Ishikawa (cell line): ENCODE results near the gene SFT2D3.

ENCODE experiments used
- EP300 ChIP-seq: IDR thresholded peaks from 2 replicates; pipeline ENCODE4 v1.6.1; 2012; ENCODE audit warnings: borderline replicate concordance
- NFIC ChIP-seq: IDR thresholded peaks from 2 replicates; pipeline ENCODE4 v1.6.1; 2012
- RAD21 ChIP-seq: IDR thresholded peaks from 2 replicates; pipeline ENCODE4 v1.6.1; 2012; ENCODE audit warnings: low read depth
- TAF1 ChIP-seq: IDR thresholded peaks from 2 replicates; pipeline ENCODE4 v1.6.1; 2012; ENCODE audit warnings: low read depth, mild to moderate bottlenecking
- YY1 ChIP-seq: IDR thresholded peaks from 2 replicates; pipeline ENCODE4 v1.6.1; 2012; ENCODE audit warnings: low read depth
- TF ChIP-seq, protein P1 (sequence below): IDR thresholded peaks from 2 replicates; pipeline ENCODE4 v1.6.1; 2012; ENCODE audit warnings: low read depth, mild to moderate bottlenecking

DNA sequence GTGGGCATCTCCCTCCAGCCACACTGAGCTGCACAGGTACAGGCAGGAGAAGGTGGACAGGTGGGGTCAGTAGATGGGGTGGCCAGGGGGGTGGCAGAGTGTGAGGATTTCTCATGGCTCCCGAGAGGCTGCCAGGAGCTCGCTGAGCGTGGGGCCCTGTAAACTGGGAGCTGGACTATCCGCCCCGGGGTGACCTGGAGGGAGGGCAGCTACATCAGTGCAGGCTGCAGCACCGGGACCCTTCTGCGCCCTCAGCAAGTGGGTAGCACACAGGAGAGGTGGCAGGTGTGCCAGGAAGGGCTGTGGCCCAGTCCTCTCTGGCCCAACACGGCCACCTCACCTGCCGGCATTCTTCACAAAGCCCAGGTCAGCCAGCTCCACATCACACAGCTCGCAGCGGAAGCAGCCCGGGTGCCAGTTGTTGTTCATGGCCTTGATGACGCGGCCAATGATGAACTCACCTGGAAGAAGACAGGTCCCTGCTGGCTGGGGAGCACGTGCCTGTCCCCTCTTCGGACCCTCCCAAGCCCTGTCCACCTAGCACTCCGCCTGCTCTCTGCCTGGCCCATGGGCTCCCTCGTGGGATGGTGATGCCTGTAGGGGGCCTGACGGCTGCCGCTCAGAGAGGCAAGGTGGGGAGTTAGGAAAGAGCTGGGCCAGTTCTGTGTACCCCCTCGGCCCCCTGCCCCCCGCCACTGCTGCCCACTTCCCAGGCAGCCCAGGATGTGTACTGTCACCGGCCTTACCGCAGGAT, 47.0 kb upstream of the SFT2D3 start:
- no peak for TF ChIP-seq YY1
- TF ChIP-seq RAD21 = no peak
- no peak for TF ChIP-seq TAF1
- no peak for TF ChIP-seq EP300
- TF ChIP-seq, protein P1, sequence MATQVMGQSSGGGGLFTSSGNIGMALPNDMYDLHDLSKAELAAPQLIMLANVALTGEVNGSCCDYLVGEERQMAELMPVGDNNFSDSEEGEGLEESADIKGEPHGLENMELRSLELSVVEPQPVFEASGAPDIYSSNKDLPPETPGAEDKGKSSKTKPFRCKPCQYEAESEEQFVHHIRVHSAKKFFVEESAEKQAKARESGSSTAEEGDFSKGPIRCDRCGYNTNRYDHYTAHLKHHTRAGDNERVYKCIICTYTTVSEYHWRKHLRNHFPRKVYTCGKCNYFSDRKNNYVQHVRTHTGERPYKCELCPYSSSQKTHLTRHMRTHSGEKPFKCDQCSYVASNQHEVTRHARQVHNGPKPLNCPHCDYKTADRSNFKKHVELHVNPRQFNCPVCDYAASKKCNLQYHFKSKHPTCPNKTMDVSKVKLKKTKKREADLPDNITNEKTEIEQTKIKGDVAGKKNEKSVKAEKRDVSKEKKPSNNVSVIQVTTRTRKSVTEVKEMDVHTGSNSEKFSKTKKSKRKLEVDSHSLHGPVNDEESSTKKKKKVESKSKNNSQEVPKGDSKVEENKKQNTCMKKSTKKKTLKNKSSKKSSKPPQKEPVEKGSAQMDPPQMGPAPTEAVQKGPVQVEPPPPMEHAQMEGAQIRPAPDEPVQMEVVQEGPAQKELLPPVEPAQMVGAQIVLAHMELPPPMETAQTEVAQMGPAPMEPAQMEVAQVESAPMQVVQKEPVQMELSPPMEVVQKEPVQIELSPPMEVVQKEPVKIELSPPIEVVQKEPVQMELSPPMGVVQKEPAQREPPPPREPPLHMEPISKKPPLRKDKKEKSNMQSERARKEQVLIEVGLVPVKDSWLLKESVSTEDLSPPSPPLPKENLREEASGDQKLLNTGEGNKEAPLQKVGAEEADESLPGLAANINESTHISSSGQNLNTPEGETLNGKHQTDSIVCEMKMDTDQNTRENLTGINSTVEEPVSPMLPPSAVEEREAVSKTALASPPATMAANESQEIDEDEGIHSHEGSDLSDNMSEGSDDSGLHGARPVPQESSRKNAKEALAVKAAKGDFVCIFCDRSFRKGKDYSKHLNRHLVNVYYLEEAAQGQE = no peak
- no peak for TF ChIP-seq NFIC
